H9 (cell line): ENCODE data around the gene ZNF423. TPM values are rescaled to one million over a fixed set of nuclear protein-coding genes. Genes with fewer than 3 reads are reported as not detected.

Experiments
- DNase-seq: peaks from one replicate; pipeline ENCODE4 v3.0.0-alpha.2; 2017
- H2AFZ ChIP-seq: one replicate; pipeline ENCODE4 v1.6.1; 2013; ENCODE audit warnings: mild to moderate bottlenecking, low read length, control low read depth, moderate library complexity
- H2AK5ac ChIP-seq: 2 replicates; pipeline ENCODE4 v1.6.1; 2013; ENCODE audit warnings: low read length, control low read depth, mixed read lengths; ENCODE audit not compliant: insufficient read length
- H2BK120ac ChIP-seq: one replicate; pipeline ENCODE4 v1.6.1; 2013; ENCODE audit warnings: low read depth, mild to moderate bottlenecking, low read length, control low read depth, inconsistent platforms; ENCODE audit not compliant: poor library complexity, severe bottlenecking
- H2BK12ac ChIP-seq: 2 replicates; pipeline ENCODE4 v1.6.1; 2013; ENCODE audit warnings: low read length, control low read depth, mixed read lengths, low read depth; ENCODE audit not compliant: insufficient read length
- H2BK15ac ChIP-seq: 2 replicates; pipeline ENCODE4 v1.6.1; 2013; ENCODE audit warnings: low read depth, low read length, control low read depth
- H2BK20ac ChIP-seq: one replicate; pipeline ENCODE4 v1.6.1; 2013; ENCODE audit warnings: low read depth, mild to moderate bottlenecking, low read length, control low read depth, inconsistent platforms; ENCODE audit not compliant: poor library complexity, severe bottlenecking
- H2BK5ac ChIP-seq: 2 replicates; pipeline ENCODE4 v1.6.1; 2013; ENCODE audit warnings: low read length, control low read depth, mixed read lengths; ENCODE audit not compliant: insufficient read length
- H3K14ac ChIP-seq: 2 replicates; pipeline ENCODE4 v1.6.1; 2013; ENCODE audit warnings: low read length, control low read depth; ENCODE audit not compliant: insufficient read depth
- H3K18ac ChIP-seq: 2 replicates; pipeline ENCODE4 v1.6.1; 2013; ENCODE audit warnings: low read depth, mild to moderate bottlenecking, mixed read lengths, low read length, control low read depth; ENCODE audit not compliant: insufficient read length
- H3K23ac ChIP-seq: 2 replicates; pipeline ENCODE4 v1.6.1; 2013; ENCODE audit warnings: low read length, control low read depth, mixed read lengths, low read depth; ENCODE audit not compliant: insufficient read length
- H3K23me2 ChIP-seq: 2 replicates; pipeline ENCODE4 v1.6.1; 2013; ENCODE audit warnings: low read depth, mild to moderate bottlenecking, mixed read lengths, low read length, control low read depth; ENCODE audit not compliant: insufficient read length, poor library complexity, severe bottlenecking
- H3K27ac ChIP-seq: 2 replicates; pipeline ENCODE4 v1.5.1; 2013; ENCODE audit warnings: low read length, control low read depth, mixed read lengths, low read depth; ENCODE audit not compliant: insufficient read length
- H3K27me3 ChIP-seq: 2 replicates; pipeline ENCODE4 v1.6.1; 2013; ENCODE audit warnings: low read length, control low read depth, inconsistent platforms; ENCODE audit not compliant: insufficient read depth
- H3K4ac ChIP-seq: 2 replicates; pipeline ENCODE4 v1.6.1; 2013; ENCODE audit warnings: low read depth, mild to moderate bottlenecking, control low read depth, inconsistent platforms, low read length, moderate library complexity
- H3K4me1 ChIP-seq: 2 replicates; pipeline ENCODE4 v1.6.1; 2013; ENCODE audit warnings: low read length, control low read depth, inconsistent platforms; ENCODE audit not compliant: insufficient read depth
- H3K4me2 ChIP-seq: 2 replicates; pipeline ENCODE4 v1.6.1; 2013; ENCODE audit warnings: low read length, control low read depth, mixed read lengths; ENCODE audit not compliant: insufficient read length, insufficient read depth
- H3K56ac ChIP-seq: 2 replicates; pipeline ENCODE4 v1.6.1; 2013; ENCODE audit warnings: low read depth, mild to moderate bottlenecking, mixed read lengths, low read length, control low read depth; ENCODE audit not compliant: insufficient read length
- H3K79me1 ChIP-seq: 2 replicates; pipeline ENCODE4 v1.6.1; 2013; ENCODE audit warnings: low read depth, mild to moderate bottlenecking, moderate library complexity, low read length, control low read depth, inconsistent platforms; ENCODE audit not compliant: insufficient read depth, poor library complexity, severe bottlenecking
- H3K79me2 ChIP-seq: 2 replicates; pipeline ENCODE4 v1.6.1; 2013; ENCODE audit warnings: low read length, control low read depth, inconsistent platforms; ENCODE audit not compliant: insufficient read depth
- H3K9ac ChIP-seq: 2 replicates; pipeline ENCODE4 v1.6.1; 2013; ENCODE audit warnings: low read length, control low read depth, mixed read lengths; ENCODE audit not compliant: insufficient read length; ENCODE audit errors: extremely low read depth
- H3K9me3 ChIP-seq: one replicate; pipeline ENCODE4 v1.6.1; 2013; ENCODE audit warnings: low read depth, low read length, inconsistent platforms; ENCODE audit not compliant: control insufficient read depth
- H3T11ph ChIP-seq: one replicate; pipeline ENCODE4 v1.6.1; 2013; ENCODE audit warnings: mild to moderate bottlenecking, low read length, control low read depth, inconsistent platforms
- H4K20me1 ChIP-seq: one replicate; pipeline ENCODE4 v1.6.1; 2013; ENCODE audit not compliant: control insufficient read depth, insufficient read length, insufficient read depth
- H4K5ac ChIP-seq: 2 replicates; pipeline ENCODE4 v1.6.1; 2013; ENCODE audit warnings: low read depth, mild to moderate bottlenecking, mixed read lengths, low read length, control low read depth; ENCODE audit not compliant: insufficient read length
- H4K8ac ChIP-seq: replicated peaks from 2 replicates; pipeline ENCODE4 v1.6.1; 2013; ENCODE audit warnings: low read length, control low read depth, mixed read lengths, low read depth; ENCODE audit not compliant: insufficient read length
- H4K91ac ChIP-seq: 2 replicates; pipeline ENCODE4 v1.6.1; 2013; ENCODE audit warnings: low read depth, mild to moderate bottlenecking, moderate library complexity, mixed read lengths, low read length, control low read depth; ENCODE audit not compliant: insufficient read length
- H3K27ac Mint-ChIP-seq, 3 experiments: 2 replicates in 2 of 3; 3 replicates in 1 of 3; pipeline ENCODE4 v1.8.0; 2020 to 2021; ENCODE audit warnings: mixed read lengths in 3 of 3, mild to moderate bottlenecking in 1 of 3, moderate library complexity in 1 of 3
- H3K27me3 Mint-ChIP-seq: 2 replicates; pipeline ENCODE4 v1.8.0; 2021; ENCODE audit warnings: low read depth, mild to moderate bottlenecking, moderate library complexity, mixed read lengths
- H3K36me3 Mint-ChIP-seq, 3 experiments: 2 replicates in 2 of 3; 3 replicates in 1 of 3; pipeline ENCODE4 v1.8.0; 2020 to 2021; ENCODE audit warnings: low read depth in 3 of 3, mixed read lengths in 3 of 3; ENCODE audit not compliant: insufficient read depth in 1 of 3
- H3K4me1 Mint-ChIP-seq, 2 experiments: 2 replicates each; pipeline ENCODE4 v1.8.0; 2020; ENCODE audit warnings: mixed read lengths in 2 of 2
- H3K4me3 Mint-ChIP-seq, 2 experiments: 2 replicates in 1 of 2; 3 replicates in 1 of 2; pipeline ENCODE4 v1.8.0; 2020 to 2021; ENCODE audit warnings: mild to moderate bottlenecking in 2 of 2, mixed read lengths in 2 of 2, moderate library complexity in 1 of 2
- H3K9me3 Mint-ChIP-seq, 2 experiments: 2 replicates in 1 of 2; 3 replicates in 1 of 2; pipeline ENCODE4 v1.8.0; 2020; ENCODE audit warnings: mild to moderate bottlenecking in 2 of 2, mixed read lengths in 2 of 2, moderate library complexity in 1 of 2
- WGBS: extraction: QIAGEN DNeasy Blood & Tissue Kit; methylation state at CpG from one replicate; pipeline ENCODE4 v1.1.7; 2013; ENCODE audit warnings: missing lambda C conversion rate, low lambda C conversion rate, mixed read lengths; ENCODE audit not compliant: insufficient read length; ENCODE audit errors: extremely low coverage; 5-methylcytosine and 5-hydroxymethylcytosine counted together
- total RNA-seq: library from RNA; stranded (reverse); gene quantifications from 2 replicates; pipeline ENCODE4 v1.2.1, GENCODE V29; 2021
- TF ChIP-seq, protein P1 (sequence below): fragments of 200-600 bp; sonication (generic); conservative IDR thresholded peaks from 3 replicates; pipeline ENCODE4 v1.8.0; 2021; ENCODE audit warnings: antibody characterized with exemption, mild to moderate bottlenecking

ZNF423 gene
- total RNA-seq, 1 experiment from 2014 or later, result 51.5 TPM

GRCh38 chr16:49837688-49838410, 18.1 kb downstream of the ZNF423 start:
- no peaks in the 10 kb centered on the region; a peak in 2 of 7 replicates for H3K36me3 Mint-ChIP-seq
- no peaks in the 10 kb centered on the region for H3K9me3 Mint-ChIP-seq
- H4K5ac ChIP-seq, result no peak overlapping the region
- H4K8ac ChIP-seq, result no peak overlapping the region
- H3K9me3 ChIP-seq, result no peaks in the 10 kb centered on the region
- H2AK5ac ChIP-seq, result no peak overlapping the region
- WGBS, result no CpG with 5 or more reads among the region's 17 CpGs
- H3K56ac ChIP-seq, result no peak overlapping the region
- H3K27ac Mint-ChIP-seq, result peak overlapping the region in 1 of 3 experiments; percentile 93; a peak in 3 of 7 replicates
- H3K14ac ChIP-seq, result no peak overlapping the region
- no peak overlapping the region for H3K18ac ChIP-seq
- H3K27me3 ChIP-seq, result no peaks in the 10 kb centered on the region
- no peaks in the 10 kb centered on the region; the same call in 1 of the 2 replicates for H3K27me3 Mint-ChIP-seq
- H2BK20ac ChIP-seq, result no peak overlapping the region
- no peak overlapping the region for H2BK5ac ChIP-seq
- no peak overlapping the region for H3K23ac ChIP-seq
- TF ChIP-seq, protein P1, sequence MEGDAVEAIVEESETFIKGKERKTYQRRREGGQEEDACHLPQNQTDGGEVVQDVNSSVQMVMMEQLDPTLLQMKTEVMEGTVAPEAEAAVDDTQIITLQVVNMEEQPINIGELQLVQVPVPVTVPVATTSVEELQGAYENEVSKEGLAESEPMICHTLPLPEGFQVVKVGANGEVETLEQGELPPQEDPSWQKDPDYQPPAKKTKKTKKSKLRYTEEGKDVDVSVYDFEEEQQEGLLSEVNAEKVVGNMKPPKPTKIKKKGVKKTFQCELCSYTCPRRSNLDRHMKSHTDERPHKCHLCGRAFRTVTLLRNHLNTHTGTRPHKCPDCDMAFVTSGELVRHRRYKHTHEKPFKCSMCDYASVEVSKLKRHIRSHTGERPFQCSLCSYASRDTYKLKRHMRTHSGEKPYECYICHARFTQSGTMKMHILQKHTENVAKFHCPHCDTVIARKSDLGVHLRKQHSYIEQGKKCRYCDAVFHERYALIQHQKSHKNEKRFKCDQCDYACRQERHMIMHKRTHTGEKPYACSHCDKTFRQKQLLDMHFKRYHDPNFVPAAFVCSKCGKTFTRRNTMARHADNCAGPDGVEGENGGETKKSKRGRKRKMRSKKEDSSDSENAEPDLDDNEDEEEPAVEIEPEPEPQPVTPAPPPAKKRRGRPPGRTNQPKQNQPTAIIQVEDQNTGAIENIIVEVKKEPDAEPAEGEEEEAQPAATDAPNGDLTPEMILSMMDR, result no peak
- peaks cover 70 to 77% of the 10 kb centered on the region in 2 experiments for H3K4me1 Mint-ChIP-seq
- no peak for DNase-seq
- no peak overlapping the region for H2BK15ac ChIP-seq
- no peak overlapping the region for H4K91ac ChIP-seq
- no peak overlapping the region for H3K27ac ChIP-seq
- peak overlapping the region; percentile 45 for H3K4me2 ChIP-seq
- H3K79me2 ChIP-seq, result peaks cover 17% of the 10 kb centered on the region; the same call in 1 of the 2 replicates
- peaks cover 3% of the 10 kb centered on the region for H3K79me1 ChIP-seq
- H3K23me2 ChIP-seq, result peaks cover 6% of the 10 kb centered on the region
- peaks cover 10% of the 10 kb centered on the region; the same call in 1 of the 2 replicates for H3K4me1 ChIP-seq
- no peaks in the 10 kb centered on the region for H4K20me1 ChIP-seq
- H3K4ac ChIP-seq, result no peak overlapping the region
- H2AFZ ChIP-seq, result no peak overlapping the region
- H3K9ac ChIP-seq, result no peak overlapping the region
- no peak overlapping the region for H2BK12ac ChIP-seq
- H3T11ph ChIP-seq, result no peak overlapping the region
- peak overlapping the region; percentile 10 to 58; a peak in 3 of 5 replicates for H3K4me3 Mint-ChIP-seq
- no peak overlapping the region for H2BK120ac ChIP-seq
